ENCODE results near the gene TM4SF4.

Gene TM4SF4

GRCh38 chr3:149532489-149533180, 58.1 kb downstream of the TM4SF4 start:
- no peaks in the 10 kb centered on the region for H3K36me3 ChIP-seq (ENCODE audit: insufficient read depth)
- no peaks in the 10 kb centered on the region for H4K20me1 ChIP-seq (ENCODE audit: insufficient read depth)
- peak overlapping the region; percentile 38 for H3K4me2 ChIP-seq
- H3K4me3 ChIP-seq (IDR thresholded peaks at IDR 0.05; ENCODE audit: insufficient read depth, low read depth, low read length) = no peak overlapping the region
- no peak overlapping the region for H3K9ac ChIP-seq
- no peaks in the 10 kb centered on the region for H3K79me2 ChIP-seq (ENCODE audit: insufficient read depth, low read depth)
- H3K4me1 ChIP-seq (ENCODE audit: low read depth, poor library complexity, severe bottlenecking) = peaks cover 9% of the 10 kb centered on the region
- no peaks in the 10 kb centered on the region for H3K27me3 ChIP-seq (ENCODE audit: insufficient read depth, low read depth)
- peak overlapping the region; percentile 38; the same call in 1 of the 2 replicates for H2AFZ ChIP-seq (ENCODE audit: low read depth)
- H3K27ac ChIP-seq = no peak overlapping the region
- no peak for TF ChIP-seq CTCF (conservative IDR thresholded peaks at IDR 0.05; ENCODE audit: low read depth, low read length)

DNA sequence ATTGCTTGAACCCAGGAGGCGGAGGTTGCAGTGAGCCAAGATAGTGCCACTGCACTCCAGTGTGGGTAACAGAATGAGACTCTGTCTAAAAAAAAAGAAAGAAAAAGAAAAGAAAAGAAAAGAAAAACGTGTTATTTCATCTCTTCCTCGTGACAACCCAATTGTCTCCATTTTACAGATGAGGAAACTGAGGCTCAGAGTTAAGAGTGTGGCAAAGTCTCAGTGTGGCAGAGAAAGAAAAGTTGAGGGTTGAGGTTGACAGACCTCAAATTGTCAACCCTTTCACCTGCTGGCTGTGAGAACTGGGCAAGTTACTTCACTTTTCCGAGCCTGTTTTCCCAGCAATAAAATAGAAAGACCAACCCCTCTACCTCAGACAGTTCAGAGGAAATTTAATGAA, 59.6 kb downstream of the TM4SF4 start:
- no peak overlapping the region for H3K9ac ChIP-seq
- no peaks in the 10 kb centered on the region for H3K36me3 ChIP-seq (ENCODE audit: insufficient read depth)
- TF ChIP-seq CTCF (conservative IDR thresholded peaks at IDR 0.05; ENCODE audit: low read depth, low read length) = no peak
- no peaks in the 10 kb centered on the region for H3K27me3 ChIP-seq (ENCODE audit: insufficient read depth, low read depth)
- no peak overlapping the region for H3K4me2 ChIP-seq
- no peak overlapping the region for H2AFZ ChIP-seq (ENCODE audit: low read depth)
- H3K27ac ChIP-seq = no peak overlapping the region
- H3K4me3 ChIP-seq (IDR thresholded peaks at IDR 0.05; ENCODE audit: insufficient read depth, low read depth, low read length) = no peak overlapping the region
- H3K4me1 ChIP-seq (ENCODE audit: low read depth, poor library complexity, severe bottlenecking) = peaks cover 9% of the 10 kb centered on the region
- no peaks in the 10 kb centered on the region for H4K20me1 ChIP-seq (ENCODE audit: insufficient read depth)
- H3K79me2 ChIP-seq (ENCODE audit: insufficient read depth, low read depth) = no peaks in the 10 kb centered on the region

DNA sequence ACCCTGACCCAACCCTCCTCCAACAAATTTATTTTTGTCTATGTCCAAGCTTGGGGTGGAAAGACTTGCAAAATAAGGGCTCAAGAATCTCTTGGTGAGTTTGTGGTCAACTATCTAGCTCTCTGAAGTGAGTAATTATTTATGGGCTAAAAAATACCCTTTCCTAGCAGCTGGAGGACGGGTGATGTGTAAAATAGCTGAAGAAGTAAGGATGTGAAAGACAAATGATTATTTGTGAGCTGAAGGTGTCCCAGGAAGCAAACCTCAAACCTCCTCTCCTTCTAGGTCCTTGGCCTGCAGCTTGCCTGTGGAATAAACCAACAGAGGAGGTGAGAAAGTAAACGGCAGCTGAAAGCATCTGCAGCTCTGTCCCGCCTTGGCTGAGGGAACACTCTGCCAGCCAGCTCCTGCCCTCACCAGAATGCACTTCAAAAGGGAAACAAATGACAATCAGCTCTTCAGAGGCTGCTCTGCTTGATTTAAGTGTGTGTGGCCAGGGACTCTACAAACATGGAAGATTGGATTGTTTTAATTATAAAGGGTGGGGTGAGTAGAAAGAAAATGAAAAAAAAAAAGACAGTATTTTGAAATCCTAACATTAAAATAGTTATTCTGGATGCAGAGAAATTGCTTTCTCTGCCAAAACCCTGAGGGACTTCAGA, 60.3 kb downstream of the TM4SF4 start:
- no peak overlapping the region for H3K9ac ChIP-seq
- H2AFZ ChIP-seq (ENCODE audit: low read depth) = no peak overlapping the region
- peaks cover 9% of the 10 kb centered on the region for H3K4me1 ChIP-seq (ENCODE audit: low read depth, poor library complexity, severe bottlenecking)
- no peak for TF ChIP-seq CTCF (conservative IDR thresholded peaks at IDR 0.05; ENCODE audit: low read depth, low read length)
- H3K27ac ChIP-seq = no peak overlapping the region
- no peak overlapping the region for H3K4me3 ChIP-seq (IDR thresholded peaks at IDR 0.05; ENCODE audit: insufficient read depth, low read depth, low read length)
- no peaks in the 10 kb centered on the region for H3K79me2 ChIP-seq (ENCODE audit: insufficient read depth, low read depth)
- H3K27me3 ChIP-seq (ENCODE audit: insufficient read depth, low read depth) = no peaks in the 10 kb centered on the region
- no peaks in the 10 kb centered on the region for H3K36me3 ChIP-seq (ENCODE audit: insufficient read depth)
- H3K4me2 ChIP-seq = no peak overlapping the region
- no peaks in the 10 kb centered on the region for H4K20me1 ChIP-seq (ENCODE audit: insufficient read depth)

- Histone ChIP-seq H3K36me3 (ENCODE audit: insufficient read depth) (no peaks in the 10 kb centered on the region), H3K4me2 (no peak overlapping the region), H3K9ac (no peak overlapping the region), H3K79me2 (ENCODE audit: insufficient read depth, low read depth) (no peaks in the 10 kb centered on the region), H3K27me3 (ENCODE audit: insufficient read depth, low read depth) (no peaks in the 10 kb centered on the region), H3K27ac (no peak overlapping the region), H3K4me3 (IDR thresholded peaks at IDR 0.05; ENCODE audit: insufficient read depth, low read depth, low read length) (no peak overlapping the region), H3K4me1 (ENCODE audit: low read depth, poor library complexity, severe bottlenecking) (peaks cover 9% of the 10 kb centered on the region), H4K20me1 (ENCODE audit: insufficient read depth) (no peaks in the 10 kb centered on the region), H2AFZ (ENCODE audit: low read depth) (no peak overlapping the region)
- TF ChIP-seq CTCF (conservative IDR thresholded peaks at IDR 0.05; ENCODE audit: low read depth, low read length) = no peak
Measured at GRCh38 chr3:149535333-149535685, 60.8 kb downstream of the TM4SF4 start.

Data from KMS-11 (cell line).